Activated gamma-delta T cell (primary cell): ENCODE measurements around the gene TEAD1.

Experiments used
- DNase-seq: peaks from one replicate; lab custom pipeline; 2025; lab: John Stamatoyannopoulos, UW

The TEAD1 gene

DNA sequence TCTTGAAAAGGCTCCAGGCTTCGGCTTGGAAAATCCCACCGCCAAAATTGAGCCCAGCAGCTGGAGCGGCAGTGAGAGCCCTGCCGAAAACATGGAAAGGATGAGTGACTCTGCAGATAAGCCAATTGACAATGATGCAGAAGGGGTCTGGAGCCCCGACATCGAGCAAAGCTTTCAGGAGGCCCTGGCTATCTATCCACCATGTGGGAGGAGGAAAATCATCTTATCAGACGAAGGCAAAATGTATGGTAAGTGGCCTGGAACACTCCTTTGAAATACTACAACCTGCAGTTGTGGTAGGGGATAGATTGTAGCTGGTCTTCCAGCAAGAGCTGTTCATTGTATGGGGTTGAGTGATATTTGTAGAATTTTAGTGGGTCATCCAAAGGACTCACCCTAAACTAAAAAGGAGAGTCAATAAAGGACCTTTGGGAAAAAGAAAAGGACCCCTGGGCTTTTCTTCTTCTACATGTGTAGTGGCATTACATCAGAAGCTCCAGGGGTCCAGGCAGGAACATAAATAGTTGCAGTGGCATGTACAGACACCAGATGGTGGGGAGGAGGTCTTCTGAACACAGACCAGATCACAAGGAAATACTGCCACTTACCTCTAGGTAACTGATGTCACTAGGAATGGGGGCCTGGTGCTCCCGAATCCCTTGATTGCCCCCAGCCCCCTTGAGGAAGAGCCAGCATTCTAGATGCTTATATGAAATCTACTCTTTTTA, 90.1 kb downstream of the TEAD1 start:
- no peak for DNase-seq

DNA sequence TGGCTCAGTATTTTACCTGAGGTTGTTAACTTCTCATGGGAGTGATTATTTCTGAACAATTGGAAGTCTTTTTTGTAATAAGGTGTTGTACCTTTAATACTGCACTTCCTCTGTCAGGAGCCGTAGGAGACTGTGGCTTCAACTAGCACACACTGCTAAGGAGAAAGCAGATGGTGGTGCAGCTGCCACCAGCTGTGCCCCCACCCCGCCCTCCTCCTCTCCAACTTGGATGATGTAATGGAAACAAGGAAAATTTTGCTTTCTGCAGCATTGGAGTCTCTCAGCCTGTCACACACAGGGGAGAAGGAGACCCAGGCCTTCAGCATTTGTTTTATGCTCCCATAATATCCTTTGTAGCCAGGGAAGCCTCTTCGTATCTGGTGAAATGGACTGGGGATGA, 91.2 kb downstream of the TEAD1 start:
- DNase-seq, result no peak

DNA sequence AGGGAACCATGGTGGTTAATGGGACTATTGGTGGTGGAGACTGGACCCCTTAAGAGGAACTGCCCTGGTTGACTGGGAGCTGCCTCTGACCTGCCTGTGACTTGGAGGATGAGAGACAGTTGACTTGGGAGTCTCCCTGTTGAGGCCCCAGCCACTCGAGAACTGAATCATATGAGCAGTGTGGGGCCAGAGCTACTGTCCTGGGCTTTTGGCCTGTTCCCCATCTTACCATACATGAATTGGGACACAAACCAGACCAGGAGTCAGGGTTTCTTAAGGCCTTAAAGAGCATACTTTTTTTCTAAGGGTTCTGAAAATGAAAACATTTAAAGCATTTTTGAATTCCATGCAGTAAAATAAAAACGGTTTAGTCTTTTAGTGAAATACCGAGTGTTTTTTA, 92.8 kb downstream of the TEAD1 start:
- DNase-seq, result no peak

DNA sequence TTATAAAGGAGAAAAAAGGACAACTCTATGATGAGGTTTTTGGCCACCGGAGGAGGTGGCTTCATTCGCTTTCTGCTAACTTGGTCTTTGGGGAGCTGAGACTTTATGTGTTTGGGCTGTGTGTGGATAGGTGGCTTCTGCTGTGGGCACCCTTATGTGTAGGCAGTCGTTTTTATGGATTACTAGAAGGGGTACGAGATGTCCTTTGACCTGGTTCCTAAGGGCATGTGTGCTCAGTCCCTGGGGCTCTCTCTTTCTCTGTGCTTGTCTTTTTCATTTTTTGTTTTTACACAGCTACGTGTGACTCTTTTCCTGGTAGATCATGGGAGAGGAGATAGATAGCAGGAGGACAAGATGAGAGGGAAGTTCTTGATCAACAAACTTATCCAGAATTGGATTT, 93.4 kb downstream of the TEAD1 start:
- no peak for DNase-seq

DNA sequence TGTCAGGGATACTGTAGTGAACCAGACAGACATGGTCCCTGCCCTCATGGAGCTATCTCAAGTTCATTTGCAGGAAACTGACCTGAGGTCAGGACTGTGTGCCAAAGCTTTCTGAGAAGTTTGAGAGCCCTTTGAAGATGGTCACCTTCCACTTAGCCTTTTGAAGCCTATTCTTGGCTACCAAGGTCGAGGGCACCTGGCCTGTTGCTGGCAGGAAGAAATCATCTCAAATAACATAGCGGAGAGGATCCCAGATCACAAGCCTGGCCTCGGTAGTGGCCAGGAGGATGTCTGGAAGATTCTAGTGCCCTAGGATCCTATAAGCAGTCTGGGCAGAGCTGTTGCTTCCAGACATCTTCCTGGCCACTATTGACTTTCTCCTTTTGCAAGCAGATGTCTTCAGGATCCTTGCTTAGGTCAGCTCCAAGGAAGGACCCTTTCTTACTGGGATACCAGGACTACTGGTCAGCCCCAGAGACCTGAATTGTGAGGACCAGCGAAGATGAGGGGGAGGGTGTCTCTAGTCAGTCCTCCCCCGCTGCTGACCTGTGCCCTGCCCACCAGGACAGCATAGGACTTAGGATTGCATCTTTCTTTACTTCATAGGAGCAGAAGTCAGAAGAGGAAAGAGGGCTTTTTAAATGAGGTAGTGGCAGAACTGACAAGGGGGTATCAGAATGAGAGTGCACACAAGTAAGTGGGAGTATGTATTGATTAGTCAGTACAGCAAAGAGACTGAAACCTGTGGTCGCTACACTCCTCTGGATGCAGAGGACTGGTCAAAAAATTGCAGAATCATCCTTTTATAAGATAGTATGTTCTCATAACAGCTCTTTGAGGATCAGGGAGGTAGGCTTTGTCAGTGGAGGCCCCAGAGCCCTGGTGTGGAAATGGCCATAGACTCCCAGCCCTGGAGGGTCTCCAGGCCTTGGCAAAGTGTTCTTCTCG, 94.8 kb downstream of the TEAD1 start:
- no peak for DNase-seq

DNA sequence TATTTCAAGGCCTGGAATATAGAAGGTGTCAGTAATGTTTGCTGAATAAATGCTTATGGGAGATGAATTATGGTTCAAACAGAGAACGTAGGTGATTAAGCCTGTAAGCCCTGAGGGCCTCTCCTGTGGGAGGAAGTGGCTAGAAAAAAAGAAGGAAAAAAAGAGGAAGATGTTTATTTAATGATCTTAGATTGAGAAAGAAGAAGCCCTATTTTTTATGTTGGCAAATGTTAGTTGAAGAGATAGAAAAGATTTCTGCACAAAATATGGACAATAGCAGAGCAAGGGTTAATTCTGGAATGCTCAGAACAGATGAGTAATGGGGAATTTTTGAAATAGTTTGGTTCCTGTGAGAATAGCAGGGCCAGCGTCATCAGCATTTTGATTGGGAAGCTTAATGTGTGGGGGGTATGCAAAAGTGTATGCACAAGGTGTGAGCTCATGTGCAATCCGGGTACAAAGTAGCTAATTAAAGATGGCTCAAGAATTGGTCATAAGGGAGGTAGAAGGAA, 95.7 kb downstream of the TEAD1 start:
- DNase-seq, result no peak

DNA sequence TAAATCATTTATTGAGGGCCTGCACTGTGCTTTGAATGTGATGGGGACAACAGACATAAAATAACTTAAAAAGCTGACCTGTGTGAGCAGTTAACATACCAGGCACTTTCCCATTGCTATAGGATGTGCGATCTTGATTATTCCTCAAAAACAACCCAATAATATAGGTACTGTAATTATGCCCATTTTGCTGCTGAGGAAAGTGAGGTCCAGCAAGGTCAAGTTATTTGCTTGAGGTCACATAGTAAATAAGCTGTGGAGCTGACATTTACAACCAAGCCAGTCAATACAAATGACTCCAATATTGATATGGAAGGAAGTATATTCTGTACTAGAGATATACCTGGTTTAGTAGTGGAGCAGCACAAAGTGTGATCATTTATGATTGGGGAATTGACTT, 96.2 kb downstream of the TEAD1 start:
- DNase-seq, result no peak

DNA sequence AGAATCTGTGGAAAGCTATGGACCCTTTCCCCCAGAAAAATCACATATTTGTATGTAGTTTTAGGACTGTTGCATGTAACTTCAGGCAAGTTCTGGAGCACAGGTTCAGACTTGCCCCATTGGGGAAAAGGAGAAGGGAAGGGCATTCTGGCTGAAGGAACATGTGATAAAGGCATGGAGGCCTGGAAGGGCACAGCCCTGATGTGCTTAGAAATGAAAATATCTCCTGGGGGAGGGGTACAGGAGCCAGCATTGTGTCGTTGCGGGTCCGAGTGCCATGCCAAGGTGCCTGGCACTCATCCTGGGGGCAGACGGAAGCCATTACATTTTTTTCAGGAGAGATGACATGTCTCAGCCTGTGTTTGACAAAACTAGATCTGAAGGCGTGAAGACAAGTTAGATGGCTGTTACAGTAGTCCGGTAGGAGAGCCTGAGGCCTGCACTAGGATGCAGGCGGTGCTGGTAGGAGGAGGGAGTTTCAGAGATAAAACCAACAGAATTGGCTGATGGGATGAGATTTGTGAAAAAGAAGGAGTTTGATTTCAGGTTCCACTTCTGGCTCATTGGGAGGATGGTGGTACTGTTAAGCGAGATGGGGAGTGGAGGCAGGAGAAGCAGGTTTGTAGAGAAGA, 96.9 kb downstream of the TEAD1 start:
- no peak for DNase-seq

DNA sequence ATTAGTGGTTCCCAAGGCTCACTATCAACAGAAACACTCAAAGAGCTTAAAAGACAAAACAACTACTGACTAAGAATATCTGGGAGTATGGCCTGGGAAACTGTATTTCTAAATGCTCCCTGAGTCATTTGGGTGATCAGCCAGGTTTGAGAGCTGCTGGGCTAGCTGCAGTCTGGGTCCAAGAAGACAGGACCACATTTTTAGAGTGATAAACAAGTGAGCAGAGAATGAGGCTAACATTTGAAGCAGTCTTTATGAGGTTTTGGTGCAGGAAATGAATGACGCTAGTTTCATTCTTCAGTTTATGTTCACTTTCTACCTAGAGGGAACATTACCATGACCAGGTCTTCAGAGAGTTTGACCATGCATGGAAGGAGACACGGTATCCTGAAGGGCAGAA, 97.7 kb downstream of the TEAD1 start:
- no peak for DNase-seq

DNA sequence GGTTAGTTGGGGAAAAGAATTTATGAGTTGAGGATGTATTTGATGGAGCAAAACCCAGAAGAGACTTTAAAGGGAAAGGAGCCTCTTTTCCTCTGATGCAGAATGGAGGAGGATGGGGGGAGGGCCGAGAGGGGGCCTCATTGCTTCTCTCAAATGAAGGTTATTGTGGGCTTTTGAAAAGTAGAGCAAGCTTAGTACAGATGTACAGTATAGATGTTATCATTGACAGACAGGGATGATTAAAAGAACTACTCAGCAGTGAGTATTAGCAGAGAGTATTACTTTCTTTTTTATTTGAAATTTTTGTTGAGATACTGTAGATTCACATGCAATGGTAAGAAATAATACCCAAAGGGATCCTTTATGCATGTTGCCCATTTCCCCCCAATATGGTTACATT, 98.1 kb downstream of the TEAD1 start:
- DNase-seq, result no peak

DNA sequence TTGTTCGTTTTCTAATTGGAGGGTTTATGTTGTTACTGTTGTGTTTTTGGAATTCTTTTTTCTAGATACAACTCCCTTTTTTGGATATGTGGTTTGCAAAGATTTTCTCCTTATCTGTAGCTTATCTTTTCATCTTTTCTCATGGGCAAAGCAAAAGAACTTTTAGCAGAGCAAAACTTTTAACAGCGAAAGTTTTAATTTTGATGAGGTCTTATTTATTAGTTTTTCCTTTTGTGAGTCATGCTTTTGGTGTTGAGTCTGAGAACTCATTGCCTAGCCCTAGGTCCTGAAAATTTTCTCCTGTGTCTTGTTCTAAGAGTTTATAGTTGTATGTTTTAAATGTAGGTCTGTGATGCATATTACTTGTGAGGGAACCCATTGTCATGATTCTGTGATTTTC, 99.4 kb downstream of the TEAD1 start:
- DNase-seq, result no peak

DNA sequence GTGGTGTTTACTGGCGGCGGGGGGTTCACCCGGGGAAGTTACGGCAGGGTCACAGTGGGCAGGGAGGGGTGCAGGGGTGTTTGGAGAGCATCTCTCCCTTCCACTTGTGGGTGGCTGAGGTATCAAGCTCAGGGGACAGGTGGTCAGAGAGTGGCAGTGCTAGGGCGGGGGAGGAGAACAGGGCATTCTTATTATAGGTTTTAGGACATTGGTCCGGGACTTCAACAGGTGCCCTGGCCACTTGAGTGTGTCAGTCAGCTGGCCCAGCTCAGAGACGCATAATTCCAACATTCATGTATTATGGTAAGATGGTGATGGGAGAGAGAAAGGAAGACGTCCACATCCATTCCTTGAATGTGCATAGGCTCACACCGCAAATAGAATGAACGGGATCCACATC, 101.7 kb downstream of the TEAD1 start:
- no peak for DNase-seq

DNA sequence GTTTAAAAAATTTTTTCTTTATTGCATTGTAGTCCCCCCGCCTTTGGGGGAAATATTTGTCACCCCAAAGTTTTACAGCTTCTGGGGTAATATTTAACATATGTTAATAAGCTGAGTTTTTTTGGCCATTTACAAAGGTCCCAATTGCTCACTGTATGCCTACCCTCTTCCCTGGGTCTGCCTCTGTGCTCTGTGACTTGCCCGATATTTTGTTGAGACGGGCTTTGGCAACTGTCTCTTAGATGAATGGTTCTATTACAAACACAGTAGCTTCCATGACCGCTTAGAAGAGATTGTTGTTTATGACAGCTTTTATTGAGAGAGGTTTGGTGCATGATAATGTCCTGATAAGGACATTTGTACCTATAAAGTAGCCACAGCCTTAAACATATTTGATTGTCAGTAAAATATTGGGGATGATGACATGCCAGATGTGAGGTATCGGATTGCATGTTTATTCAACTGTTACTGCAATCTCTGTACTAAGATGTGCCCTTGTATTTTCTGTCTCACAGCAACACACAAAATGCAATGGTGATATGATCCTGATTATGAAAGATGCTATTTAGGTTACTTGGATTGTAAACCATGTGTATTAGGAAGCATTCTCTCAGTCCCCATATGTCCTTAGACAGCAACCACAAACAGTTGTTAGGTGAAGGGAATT, 103.1 kb downstream of the TEAD1 start:
- DNase-seq, result no peak

DNA sequence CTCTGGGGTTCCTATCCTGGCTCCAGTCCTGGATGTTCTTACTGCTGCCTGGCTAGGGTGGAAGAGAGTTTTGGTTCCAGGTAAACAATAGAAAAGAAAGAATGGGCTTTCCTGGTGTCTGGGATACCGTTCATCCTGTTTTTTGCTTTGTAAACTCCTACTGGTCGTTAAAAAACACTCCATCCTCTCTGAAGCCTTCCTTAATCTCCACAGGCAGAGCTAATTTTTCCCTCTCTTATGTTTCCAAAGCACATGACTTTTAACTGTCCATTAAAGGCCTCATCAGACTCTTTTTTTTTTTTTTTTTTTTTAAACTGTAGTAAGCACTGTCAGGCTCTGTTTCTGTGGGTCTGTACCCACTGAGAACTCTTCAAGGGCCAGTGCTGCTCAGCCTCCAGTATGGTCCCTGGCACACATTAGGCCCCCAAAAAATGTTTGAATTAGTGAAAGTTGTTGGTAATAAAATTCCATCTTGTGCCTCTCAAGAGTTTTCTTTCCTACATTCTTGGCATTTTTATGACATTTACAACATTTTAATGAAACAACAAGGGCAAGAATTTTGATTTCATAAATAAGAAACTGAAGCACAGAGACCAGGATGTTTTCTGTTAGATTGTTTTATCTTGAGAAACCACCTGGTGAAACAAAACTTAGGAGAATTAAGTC, 104.2 kb downstream of the TEAD1 start:
- DNase-seq, result no peak

DNA sequence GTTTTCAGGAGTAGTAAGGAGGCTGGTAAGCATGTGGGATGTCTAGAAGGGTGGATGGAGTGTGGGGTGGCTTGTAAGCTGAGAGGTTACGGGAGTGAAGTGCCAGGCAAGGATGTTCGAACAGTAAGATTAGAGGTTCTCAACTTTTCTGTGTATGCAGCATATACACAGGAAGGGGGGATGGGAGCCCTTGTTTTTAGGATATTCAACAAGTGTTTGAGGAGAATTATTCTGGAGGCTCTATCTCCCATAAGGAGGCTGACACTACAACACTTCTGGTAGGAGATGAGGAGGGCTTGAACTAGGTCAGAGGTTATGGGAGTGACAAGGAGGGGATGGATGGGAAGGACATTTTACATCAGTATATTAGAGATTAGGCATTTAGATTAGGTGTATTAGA, 109.5 kb downstream of the TEAD1 start:
- DNase-seq, result no peak

DNA sequence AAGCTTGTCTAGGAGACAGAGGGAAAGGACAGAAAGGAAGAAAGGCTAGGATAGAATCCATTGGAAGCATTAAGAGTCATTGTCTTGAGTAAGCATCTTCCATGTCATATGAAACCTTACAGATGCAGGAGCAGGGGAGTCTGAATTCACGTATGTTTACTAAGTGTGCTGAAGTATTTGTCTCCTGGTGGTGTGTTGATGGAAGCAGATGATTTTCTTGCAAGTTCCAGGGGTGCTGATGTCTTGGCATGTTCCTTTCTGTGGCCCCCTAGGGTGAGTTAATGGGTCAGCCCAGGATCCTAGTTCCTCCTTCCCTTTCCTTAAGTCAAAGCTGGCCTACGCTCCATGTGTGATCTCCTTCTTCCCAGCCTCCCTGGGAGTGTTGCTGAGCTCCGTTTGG, 110.2 kb downstream of the TEAD1 start:
- no peak for DNase-seq

DNA sequence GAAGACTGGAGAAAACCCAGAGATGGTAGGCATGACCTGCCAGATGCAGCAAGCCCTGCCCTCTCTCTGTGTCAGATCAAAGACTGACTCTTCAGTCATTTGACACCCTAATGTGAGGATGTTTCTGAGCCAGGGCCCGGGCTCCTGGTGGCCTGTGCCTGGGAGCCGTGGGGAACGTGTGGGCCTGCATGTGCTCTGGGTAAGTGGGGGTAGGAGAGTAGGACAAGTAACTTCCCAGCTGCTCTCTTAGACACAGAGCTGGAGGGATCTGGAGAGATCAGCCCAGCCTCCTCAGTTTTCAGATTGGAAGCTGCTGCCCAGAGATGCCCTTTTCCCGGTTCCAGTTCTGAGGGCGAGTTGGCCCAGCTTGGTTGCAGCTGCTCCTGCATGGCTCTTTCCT, 110.8 kb downstream of the TEAD1 start:
- no peak for DNase-seq

DNA sequence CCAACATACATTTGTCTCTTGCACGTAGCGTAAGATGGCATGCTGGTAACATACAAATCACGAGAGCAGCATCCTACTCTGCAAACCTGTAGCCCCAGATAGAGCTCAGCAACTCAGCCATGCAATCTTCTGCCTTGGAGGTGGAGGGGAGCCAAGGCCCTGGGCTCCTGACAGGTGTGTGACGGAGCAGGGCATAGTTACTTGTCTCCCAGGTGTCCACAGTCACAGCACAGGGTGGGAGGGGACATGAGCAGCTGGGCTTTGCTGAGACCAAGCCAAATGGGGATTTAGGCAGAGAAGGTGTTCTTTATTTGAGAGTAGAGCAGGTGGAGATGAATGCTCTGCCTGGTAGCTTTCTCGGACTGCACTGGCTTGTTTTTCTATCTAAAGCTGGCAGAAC, 111.7 kb downstream of the TEAD1 start:
- no peak for DNase-seq

DNA sequence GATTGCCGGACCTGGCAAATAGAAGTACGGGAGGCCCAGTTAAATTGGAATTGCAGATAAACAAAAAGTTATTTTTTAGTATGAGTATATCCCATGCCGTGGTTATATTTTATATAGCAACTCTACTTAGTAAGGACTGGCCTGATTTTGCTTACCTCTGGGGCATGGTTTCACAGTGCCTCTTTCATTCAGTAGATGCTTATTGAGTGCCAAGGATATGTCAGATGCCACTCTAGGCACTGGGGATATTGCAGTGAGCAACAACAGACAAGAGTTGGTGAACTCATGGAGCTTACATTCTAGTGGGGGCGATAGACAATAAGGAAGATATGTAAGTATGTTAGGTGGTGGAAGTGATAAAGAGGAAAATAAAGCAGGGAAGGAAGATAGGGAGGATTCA, 112.2 kb downstream of the TEAD1 start:
- DNase-seq, result no peak

DNA sequence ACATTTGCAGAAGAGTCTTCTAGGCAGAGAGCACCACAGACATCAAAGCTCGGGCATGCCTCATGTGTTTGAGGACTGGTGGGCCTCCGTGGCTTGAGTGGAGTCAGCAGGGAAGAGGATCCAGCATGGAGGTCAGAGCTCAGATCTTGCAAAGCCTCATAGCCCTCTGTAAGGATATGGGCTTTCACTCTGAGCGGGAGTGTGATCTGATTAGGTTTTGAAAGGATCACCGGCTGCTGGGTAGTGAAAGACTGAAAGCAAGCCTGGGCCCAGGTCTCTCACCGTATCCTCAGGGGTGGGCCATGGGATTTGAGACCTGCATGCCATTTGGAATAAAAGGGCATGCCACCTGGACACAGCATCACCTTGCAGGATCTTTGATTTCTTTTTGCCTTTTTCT, 112.7 kb downstream of the TEAD1 start:
- DNase-seq, result no peak

DNA sequence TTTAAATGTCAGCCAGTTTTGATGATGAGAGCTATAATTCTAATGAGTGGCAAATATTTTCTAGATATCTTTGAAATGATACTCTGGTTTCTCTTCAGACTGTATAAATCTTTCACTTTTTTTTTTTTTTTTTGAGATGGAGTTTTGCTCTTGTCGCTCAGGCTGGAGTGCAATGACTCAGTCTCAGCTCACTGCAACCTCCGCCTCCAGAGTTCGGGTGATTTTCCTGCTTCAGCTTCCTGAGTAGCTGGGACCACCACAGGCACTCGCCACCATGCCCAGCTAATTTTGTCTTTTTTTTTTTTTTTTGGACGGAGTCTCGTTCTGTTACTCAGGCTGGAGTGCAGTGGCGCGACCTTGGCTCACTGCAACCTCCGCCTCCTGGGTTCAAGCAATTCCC, 113.6 kb downstream of the TEAD1 start:
- no peak for DNase-seq

DNA sequence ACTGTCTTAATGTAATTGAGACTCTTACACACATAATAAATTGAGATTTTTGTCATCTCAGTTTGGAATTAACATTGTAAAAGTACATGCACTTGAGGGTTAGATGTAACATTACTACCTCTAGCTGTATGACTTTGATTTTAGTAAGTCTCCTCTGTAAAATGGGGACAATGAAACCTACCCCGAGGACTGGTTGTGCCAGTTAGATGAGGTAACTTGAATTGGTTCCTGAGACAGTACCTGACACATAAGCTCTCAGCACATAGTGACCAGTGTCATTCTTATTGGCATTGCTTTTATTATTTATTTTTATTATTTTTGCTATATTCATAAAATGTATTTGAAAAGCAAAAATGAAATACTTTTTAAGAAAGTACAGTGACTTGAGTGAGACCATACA, 114.8 kb downstream of the TEAD1 start:
- DNase-seq, result no peak
